Ectodermal cell (in vitro differentiated cells): ENCODE measurements around the gene PCDH15.

Experiments used
- H3K27ac ChIP-seq: 2 replicates; pipeline ENCODE4 v1.7.0; 2013; ENCODE audit warnings: mild to moderate bottlenecking, low read depth, low read length; ENCODE audit not compliant: insufficient read depth, poor library complexity, severe bottlenecking
- H3K27me3 ChIP-seq: 2 replicates; pipeline ENCODE4 v1.7.0; 2013; ENCODE audit warnings: mild to moderate bottlenecking, low read length; ENCODE audit not compliant: insufficient read depth, control insufficient read depth, poor library complexity, severe bottlenecking
- H3K36me3 ChIP-seq: one replicate; pipeline ENCODE4 v1.7.0; 2013; ENCODE audit warnings: low read length; ENCODE audit not compliant: control insufficient read depth, insufficient read depth
- H3K4me1 ChIP-seq: one replicate; pipeline ENCODE4 v1.7.0; 2013; ENCODE audit warnings: low read length; ENCODE audit not compliant: control insufficient read depth, insufficient read depth
- H3K4me3 ChIP-seq: 2 replicates; pipeline ENCODE4 v1.7.0; 2013; ENCODE audit warnings: low read depth, low read length, control low read depth; ENCODE audit not compliant: insufficient read depth
- H3K9me3 ChIP-seq: 2 replicates; pipeline ENCODE4 v1.7.0; 2013; ENCODE audit warnings: mild to moderate bottlenecking, low read length, moderate library complexity; ENCODE audit not compliant: control insufficient read depth
- WGBS, 2 experiments: methylation state at CpG; one replicate each; pipeline ENCODE4 v1.1.7; 2013; ENCODE audit warnings: missing lambda C conversion rate in 2 of 2; 5-methylcytosine and 5-hydroxymethylcytosine counted together

Gene PCDH15

GRCh38 chr10:54259104-54259503 lies 541.9 kb downstream of the PCDH15 start:
- Histone ChIP-seq H3K4me3 (no peak overlapping the region), H3K36me3 (no peaks in the 10 kb centered on the region), H3K27ac (no peak overlapping the region), H3K4me1 (no peaks in the 10 kb centered on the region), H3K27me3 (no peaks in the 10 kb centered on the region), H3K9me3 (no peaks in the 10 kb centered on the region)
- WGBS, 2 experiments = 96% methylated on average over 2 of the region's 2 CpGs

GRCh38 chr10:54234832-54235231 lies 566.2 kb downstream of the PCDH15 start:
- Histone ChIP-seq H3K36me3 (no peaks in the 10 kb centered on the region), H3K27ac (no peak overlapping the region), H3K4me1 (no peaks in the 10 kb centered on the region), H3K9me3 (no peaks in the 10 kb centered on the region), H3K4me3 (no peak overlapping the region), H3K27me3 (no peaks in the 10 kb centered on the region)
- WGBS, 2 experiments = 94 to 97% methylated on average over 3 to 4 of the region's 4 CpGs

- WGBS, 2 experiments = 100% methylated on average over 2 of the region's 2 CpGs
Observed at GRCh38 chr10:54203401-54203800, 597.6 kb downstream of the PCDH15 start.

GRCh38 chr10:54198051-54198450 lies 603.0 kb downstream of the PCDH15 start:
- no peak overlapping the region for H3K27ac ChIP-seq
- WGBS, 2 experiments = 46 to 58% methylated on average over 3 of the region's 3 CpGs

More at GRCh38 chr10:54203401-54203800, 597.6 kb downstream of the PCDH15 start:
- Histone ChIP-seq H3K4me3 (no peak overlapping the region), H3K27ac (no peak overlapping the region), H3K27me3 (no peaks in the 10 kb centered on the region), H3K36me3 (no peaks in the 10 kb centered on the region), H3K4me1 (no peaks in the 10 kb centered on the region), H3K9me3 (no peaks in the 10 kb centered on the region)

GRCh38 chr10:54194806-54195205 lies 606.2 kb downstream of the PCDH15 start:
- Histone ChIP-seq H3K9me3 (no peaks in the 10 kb centered on the region), H3K4me3 (no peak overlapping the region), H3K36me3 (no peaks in the 10 kb centered on the region), H3K27ac (no peak overlapping the region), H3K27me3 (no peaks in the 10 kb centered on the region), H3K4me1 (no peaks in the 10 kb centered on the region)

More at GRCh38 chr10:54198051-54198450, 603.0 kb downstream of the PCDH15 start:
- H3K4me3 ChIP-seq = no peak overlapping the region
- H3K9me3 ChIP-seq = no peaks in the 10 kb centered on the region
- no peaks in the 10 kb centered on the region for H3K27me3 ChIP-seq
- no peaks in the 10 kb centered on the region for H3K4me1 ChIP-seq
- H3K36me3 ChIP-seq = no peaks in the 10 kb centered on the region

- no peaks in the 10 kb centered on the region for H3K36me3 ChIP-seq
- H3K27ac ChIP-seq = no peak overlapping the region
- H3K4me1 ChIP-seq = no peaks in the 10 kb centered on the region
- H3K4me3 ChIP-seq = no peak overlapping the region
- no peaks in the 10 kb centered on the region for H3K27me3 ChIP-seq
- no peaks in the 10 kb centered on the region for H3K9me3 ChIP-seq
Observed at GRCh38 chr10:54159924-54160323, 641.1 kb downstream of the PCDH15 start.

- Histone ChIP-seq H3K27me3 (no peaks in the 10 kb centered on the region), H3K9me3 (no peaks in the 10 kb centered on the region), H3K4me1 (no peaks in the 10 kb centered on the region), H3K27ac (no peak overlapping the region), H3K4me3 (no peak overlapping the region), H3K36me3 (no peaks in the 10 kb centered on the region)
- WGBS, 2 experiments = 87 to 93% methylated on average over 2 of the region's 2 CpGs
Observed at GRCh38 chr10:54148508-54148907, 652.5 kb downstream of the PCDH15 start.

- Histone ChIP-seq H3K4me3 (no peak overlapping the region), H3K27me3 (no peaks in the 10 kb centered on the region), H3K4me1 (no peaks in the 10 kb centered on the region), H3K27ac (no peak overlapping the region), H3K9me3 (peaks cover 2% of the 10 kb centered on the region), H3K36me3 (no peaks in the 10 kb centered on the region)
Observed at GRCh38 chr10:54139819-54140428, 661.1 kb downstream of the PCDH15 start.

- H3K36me3 ChIP-seq = no peaks in the 10 kb centered on the region
- no peak overlapping the region for H3K4me3 ChIP-seq
- H3K4me1 ChIP-seq = no peaks in the 10 kb centered on the region
- H3K27me3 ChIP-seq = no peaks in the 10 kb centered on the region
- no peak overlapping the region for H3K27ac ChIP-seq
- 94 to 100% methylated on average over 2 of the region's 2 CpGs for WGBS, 2 experiments
- peaks cover 2% of the 10 kb centered on the region for H3K9me3 ChIP-seq
Observed at GRCh38 chr10:54137396-54137795, 663.6 kb downstream of the PCDH15 start.

- no peak overlapping the region for H3K27ac ChIP-seq
- no peaks in the 10 kb centered on the region for H3K27me3 ChIP-seq
- no peaks in the 10 kb centered on the region for H3K36me3 ChIP-seq
- no peak overlapping the region for H3K4me3 ChIP-seq
- H3K4me1 ChIP-seq = no peaks in the 10 kb centered on the region
- H3K9me3 ChIP-seq = no peaks in the 10 kb centered on the region
- 73 to 100% methylated on average over 1 to 2 of the region's 3 CpGs for WGBS, 2 experiments
Observed at GRCh38 chr10:54133203-54133602, 667.8 kb downstream of the PCDH15 start.

- Histone ChIP-seq H3K4me1 (no peaks in the 10 kb centered on the region), H3K27ac (no peak overlapping the region), H3K27me3 (no peaks in the 10 kb centered on the region), H3K36me3 (no peaks in the 10 kb centered on the region), H3K9me3 (no peaks in the 10 kb centered on the region), H3K4me3 (no peak overlapping the region)
- WGBS, 2 experiments = 89 to 93% methylated on average over 4 to 6 of the region's 6 CpGs
Observed at GRCh38 chr10:54131833-54132232, 669.2 kb downstream of the PCDH15 start.
